Non-pigmented ciliary epithelial cell (primary cell): ENCODE data around the gene OAF.
"Not testable (repeated sequence)": the region's sequence is repeated elsewhere in the genome, so short reads cannot be mapped to it uniquely, and the experiment has no call there.

Experiments
- DNase-seq: peaks from one replicate; pipeline ENCODE4 v3.0.0-alpha.2; 2010; ENCODE audit warnings: low read depth

Gene OAF

DNA sequence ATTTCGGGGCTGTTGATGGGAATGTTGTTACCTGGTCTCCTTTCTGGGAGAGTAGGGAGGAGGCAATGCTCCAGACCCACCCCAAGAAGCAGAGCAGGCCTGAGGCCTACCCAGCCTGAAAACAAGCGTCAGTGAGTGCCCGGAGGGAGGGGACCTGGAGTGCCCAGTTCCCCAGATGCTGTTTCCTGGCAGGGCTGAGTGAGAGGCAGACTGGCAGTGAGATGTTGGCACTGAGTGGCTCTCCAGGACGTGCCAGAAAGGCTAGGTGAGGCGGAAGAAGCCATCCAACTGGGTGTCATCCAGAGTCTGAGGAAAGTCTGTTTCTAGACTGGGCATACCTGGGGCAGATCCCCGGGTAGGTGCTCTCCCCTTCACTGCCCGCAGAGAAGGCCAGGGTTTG, 30.4 kb downstream of the OAF start:
- DNase-seq = no peak

DNA sequence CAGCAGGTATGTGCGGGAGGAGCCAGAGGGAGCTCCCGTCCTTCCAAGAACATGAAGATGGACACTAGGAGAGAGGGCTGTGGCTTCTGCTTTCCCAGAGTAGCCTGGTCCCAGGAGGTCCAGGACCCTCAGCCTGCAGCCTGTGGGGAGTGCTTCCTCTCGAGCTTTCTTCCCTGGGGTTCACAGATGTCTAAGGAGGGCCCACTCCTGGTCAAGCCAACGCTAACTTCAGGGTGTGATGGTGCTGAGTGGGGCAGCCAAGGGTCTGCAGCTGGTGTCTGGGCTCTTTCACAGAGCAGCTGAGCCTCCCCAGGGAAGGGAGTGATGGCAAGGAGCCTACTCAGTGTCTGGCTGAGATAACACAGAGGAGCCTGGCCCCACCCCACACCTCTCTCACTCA, 32.4 kb downstream of the OAF start:
- DNase-seq = no peak

DNA sequence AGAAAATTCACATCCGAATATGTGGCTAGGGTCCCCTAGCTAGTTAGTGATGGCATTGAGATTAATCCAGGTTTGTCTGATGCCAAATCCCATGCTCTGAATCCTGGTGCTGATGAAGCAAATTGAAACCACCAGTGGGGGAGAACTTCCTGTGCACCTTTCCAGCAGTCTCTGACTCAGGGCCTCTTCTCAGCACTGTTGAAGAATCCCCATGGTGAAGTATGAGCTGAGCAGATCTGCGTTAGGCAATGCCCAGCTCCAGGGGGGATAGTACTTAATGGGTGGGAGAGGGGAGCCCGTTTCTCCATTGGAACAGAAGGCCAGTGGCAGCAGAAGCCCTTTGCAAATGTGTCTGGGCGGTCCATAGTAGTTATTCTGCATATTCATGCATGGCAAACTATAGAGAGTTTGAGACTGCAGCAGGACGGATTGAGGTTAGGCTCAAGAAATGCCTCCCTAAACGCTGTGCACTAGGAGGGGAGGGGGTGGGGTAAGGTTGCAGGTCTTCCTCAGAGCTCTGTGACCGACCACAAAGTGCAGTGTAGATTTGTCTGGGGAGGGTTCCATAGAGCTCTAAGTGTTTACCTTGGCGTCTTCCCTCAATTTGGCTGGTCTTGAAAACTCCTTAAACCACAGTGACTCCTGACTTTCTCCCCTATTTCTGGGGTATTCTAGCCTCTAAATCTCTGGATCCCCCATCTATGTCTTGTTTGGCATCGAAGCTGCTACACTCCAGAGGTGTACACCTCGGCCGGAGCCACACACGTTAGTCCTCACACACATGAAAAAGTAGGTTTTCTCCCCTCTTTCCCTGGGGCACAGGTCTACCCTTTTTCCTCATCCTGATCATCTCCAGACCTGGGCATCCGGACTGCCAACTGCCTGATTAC, 33.9 kb downstream of the OAF start:
- no peak for DNase-seq

DNA sequence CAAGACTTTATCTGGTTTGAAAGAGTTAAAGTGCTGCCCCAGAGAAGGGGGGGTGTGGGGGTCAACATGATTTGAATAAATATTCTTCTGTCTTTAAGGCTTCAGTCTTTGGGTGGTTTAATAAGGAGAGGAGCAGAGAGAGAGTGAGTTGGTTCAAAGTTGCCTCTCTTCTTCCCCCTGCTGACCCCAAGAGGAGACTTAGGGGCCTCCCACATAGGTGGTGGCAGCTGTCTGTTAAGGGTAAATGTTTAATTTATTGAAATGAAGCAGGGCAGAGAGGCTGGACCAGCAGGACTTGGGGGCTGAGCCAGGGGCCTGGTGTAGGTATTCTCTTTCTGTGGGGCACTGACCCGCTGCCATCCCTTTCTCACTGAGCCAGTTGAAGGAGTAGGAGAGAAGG, 34.6 kb downstream of the OAF start:
- DNase-seq = no peak

DNA sequence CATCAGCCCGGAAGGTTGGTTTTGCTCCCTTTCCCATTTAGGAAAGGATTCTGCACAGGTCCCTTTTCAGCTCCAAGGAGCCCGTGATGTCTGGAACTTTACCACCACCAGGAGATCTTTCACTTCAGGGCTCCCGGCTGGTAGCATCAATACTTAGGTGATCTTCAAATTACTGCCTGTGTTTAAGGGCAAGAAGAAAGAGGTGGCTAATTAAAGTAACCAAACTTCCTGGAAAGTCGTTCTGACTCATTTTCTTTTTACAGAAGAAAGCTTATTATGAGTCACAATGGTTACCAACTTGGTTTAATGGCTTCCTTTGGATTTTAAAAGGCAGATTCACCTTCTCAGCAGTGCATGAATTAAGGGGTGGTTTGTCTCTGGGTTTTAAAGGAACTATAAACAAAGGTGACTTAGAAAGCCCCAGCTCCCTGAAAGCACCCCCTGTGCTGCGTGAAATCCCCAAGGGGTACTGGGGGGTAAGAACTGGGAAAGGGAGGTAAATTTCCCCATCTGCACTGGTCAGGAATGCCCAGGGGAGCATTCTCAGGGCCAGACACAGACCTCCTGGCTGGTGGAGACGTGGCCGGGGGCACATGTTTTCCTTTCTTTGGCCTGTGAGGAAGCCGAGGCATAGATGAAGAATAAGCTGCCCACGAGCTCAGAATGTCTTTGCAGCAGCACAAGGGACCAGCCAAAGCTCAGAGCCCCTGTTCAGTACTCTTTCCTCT, 37.9 kb downstream of the OAF start:
- DNase-seq = no peak

DNA sequence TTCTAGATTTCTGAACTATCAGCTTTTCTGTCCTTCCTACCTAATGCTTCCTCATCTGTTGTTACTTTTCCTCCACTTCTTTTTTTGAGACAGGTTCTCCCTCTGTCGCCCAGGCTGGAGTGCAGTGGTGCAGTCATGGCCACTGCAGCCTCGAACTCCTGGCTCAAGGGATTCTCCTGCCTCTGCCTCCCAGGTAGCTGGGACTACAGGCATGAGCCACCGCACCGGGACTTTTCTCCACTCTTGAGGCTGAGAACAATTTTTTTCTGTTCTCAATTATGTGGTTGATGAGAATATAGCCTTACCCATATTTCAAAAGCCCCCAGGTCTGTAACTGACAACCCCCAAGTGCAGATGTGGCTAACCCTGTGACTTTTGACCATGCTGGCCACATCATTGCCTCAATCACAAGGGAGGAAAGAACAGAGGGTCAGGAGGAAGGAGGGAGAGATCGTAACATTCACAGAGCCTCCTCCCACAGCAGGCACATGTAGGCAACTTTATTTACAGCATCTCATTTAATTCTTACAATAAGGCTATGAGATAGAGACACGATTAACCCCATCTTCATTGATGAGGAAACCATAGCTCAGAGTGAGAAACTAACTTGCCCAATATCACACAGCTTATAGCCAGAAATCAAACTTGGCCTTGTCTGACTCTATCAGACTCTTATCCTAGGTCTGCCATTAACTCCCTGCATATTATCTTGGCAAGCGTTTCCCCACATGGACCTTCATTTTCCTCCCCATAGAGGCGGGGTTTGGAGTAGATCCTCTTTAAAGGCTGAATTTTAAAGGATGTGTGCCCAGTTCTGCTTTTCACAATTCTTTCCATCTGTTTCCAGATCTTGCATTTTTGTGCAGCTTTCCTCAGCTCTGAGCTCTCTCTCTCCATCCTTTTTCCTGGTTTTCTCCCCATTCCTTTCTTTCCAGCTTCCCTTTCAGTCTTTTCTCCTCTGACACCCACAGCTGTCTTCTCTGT, 38.7 kb downstream of the OAF start:
- DNase-seq = no peak

DNA sequence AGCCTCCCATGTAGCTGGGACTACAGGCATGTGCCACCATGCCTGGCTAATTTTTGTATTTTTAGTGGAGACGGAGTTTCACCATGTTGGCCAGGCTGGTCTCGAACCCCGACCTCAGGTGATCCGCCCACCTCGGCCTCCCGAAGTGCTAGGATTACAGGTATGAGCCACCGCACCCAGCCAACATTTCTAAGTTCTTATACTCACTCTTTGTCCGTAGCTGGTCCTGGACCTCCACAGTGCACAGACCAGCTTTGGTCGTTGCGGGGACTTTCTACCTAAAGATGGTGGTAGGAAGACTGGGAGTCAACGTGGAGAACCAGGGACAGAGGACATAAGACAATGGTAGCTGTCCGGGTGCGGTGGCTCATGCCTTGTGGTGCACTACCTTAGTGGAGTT, 42.5 kb downstream of the OAF start:
- not testable (repeated sequence) for DNase-seq

DNA sequence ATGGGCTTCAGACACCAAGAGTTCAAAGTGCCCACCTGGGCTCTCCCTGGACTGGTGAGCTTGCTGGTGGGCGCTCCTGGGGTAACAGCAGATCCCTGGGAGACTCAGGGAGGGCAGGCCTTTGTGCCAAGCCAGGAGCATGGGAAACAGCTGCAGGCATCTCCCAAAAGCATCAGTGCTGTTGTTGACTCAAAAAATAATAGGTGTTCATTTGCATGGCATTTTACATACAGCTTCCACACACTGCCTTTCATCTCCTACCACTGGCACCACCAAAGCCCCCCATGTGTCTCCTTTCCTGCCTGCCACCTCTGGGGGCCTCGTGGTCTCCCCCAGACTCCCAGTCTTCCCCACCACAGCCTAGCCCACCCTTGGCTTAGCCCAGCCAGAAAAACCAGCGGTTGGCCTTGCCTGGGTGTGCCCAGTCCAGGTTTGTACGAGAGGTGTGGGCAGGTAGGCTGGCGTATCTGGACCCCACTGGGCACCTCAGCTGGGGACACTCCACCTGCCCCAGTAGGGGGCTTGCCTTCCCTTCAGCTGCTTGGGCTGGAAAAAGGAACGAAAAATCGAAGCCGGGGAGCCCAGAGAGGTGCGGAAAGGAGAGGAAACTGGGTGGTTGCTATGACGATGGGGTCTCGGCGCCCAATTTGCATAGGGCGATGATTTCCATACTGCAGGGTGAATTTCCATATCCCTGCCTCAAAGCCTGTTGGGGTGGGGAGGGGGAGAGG, 44.1 kb downstream of the OAF start:
- DNase-seq = no peak

DNA sequence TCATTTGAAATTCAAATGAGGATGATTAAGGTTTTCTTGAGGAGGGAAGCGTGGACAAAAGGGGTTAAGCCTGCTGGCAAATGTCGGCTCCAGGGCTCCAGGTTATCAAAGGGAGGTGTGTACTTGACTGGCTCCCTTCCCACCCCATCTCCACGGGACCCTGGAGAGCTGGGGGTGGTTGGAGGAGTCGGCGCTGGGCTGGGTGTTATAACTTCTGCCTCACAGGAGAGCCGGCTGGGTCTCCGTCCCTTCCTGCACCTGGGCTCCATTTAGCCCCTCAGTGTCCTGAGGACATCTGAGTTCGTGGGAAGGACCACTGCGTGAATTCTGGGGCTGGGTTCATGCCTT, 44.7 kb downstream of the OAF start:
- DNase-seq = no peak

DNA sequence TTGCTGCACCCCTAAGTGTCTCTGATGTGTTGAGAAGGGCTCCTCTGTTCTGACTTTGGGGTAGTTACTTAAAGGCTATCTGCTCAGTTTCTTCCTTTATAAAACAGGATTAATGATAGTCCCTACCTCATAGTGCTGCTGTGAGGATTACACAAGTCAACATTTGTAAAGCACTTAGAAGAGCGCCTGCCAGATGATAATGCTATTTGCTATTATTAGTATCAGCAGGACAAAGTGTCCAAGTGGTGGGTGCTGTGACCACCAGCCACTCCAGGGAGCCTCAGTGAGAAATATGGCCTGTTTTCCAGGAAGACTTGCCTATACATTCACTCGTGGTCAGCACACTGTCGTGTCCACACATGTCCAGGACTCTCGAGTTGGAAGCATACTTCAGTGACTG, 45.3 kb downstream of the OAF start:
- no peak for DNase-seq

DNA sequence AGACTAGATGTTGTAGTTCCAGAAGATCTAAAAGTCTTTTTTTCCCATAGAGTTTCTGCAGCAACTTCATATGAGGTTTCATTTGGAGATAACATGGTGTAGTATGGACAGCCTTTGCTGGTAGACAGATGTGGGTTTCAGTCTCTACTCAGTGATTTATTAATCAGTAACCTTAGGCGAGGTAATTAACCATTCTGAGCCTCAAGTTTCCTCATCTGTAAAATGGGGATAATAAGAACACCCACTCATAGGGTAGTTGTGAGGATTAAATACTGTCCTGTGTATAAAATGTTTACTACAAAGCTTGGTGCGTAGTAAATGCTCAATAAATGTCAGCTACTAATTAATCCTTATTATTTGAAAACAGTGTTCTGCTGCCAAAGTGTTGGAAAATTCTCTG, 45.9 kb downstream of the OAF start:
- no peak for DNase-seq

DNA sequence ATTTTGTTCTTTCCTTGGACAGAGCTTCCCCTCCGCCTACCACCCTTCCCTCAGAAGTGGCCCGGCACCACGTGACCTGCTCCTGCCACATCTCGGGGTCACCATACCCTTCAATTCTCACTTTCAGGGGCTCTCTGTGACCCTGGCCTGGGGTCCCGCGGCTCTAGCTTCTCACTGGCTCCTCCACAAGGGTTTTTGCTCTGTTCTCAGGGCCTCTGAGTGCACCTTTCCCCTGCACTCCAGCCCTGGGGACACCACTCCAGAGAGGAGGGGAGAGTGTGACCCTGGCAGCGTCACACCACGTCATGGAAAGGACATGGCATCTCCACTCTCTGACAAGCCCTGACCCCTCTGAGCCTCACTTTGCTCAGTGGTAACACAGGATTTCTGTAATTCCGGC, 46.5 kb downstream of the OAF start:
- DNase-seq = no peak

DNA sequence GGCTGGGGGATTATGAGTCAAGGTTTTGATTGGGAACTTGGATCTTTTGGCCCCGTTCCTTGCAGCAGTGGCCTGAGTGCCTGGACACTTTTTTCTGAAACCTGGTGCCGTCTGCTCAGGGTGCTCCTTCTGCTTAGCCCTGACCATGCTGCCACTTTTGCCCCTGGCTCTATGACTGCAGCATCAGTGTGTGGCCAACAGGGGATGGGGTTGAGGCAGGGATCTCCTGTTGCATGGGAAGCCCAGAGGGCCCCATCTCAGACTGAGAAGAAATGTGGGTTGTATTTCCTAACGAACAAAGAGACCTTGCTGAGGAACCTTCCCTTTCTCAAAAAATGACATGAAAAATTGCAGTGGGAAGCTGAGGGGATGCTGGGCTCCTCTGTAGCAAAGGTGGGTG, 47.8 kb downstream of the OAF start:
- DNase-seq = no peak

DNA sequence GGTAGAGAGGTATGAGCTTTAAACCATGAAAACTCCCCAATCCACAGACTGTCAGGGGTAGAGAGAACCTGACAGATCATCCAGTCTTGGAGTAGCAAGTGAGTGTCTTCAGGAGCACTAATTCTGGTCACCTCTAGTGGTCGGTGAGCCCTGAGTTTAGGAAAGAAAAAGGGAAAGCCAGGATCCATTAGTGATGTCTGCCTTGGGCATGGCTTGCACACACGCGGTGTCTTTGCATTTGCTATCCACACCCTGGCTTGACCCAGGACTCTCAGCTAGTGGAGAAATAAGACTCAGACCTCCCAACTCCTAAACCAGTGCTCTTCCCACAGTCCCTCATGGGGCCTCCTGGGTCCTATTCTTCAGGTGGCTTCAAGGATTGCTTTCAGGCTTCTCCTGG, 48.4 kb downstream of the OAF start:
- DNase-seq = no peak

DNA sequence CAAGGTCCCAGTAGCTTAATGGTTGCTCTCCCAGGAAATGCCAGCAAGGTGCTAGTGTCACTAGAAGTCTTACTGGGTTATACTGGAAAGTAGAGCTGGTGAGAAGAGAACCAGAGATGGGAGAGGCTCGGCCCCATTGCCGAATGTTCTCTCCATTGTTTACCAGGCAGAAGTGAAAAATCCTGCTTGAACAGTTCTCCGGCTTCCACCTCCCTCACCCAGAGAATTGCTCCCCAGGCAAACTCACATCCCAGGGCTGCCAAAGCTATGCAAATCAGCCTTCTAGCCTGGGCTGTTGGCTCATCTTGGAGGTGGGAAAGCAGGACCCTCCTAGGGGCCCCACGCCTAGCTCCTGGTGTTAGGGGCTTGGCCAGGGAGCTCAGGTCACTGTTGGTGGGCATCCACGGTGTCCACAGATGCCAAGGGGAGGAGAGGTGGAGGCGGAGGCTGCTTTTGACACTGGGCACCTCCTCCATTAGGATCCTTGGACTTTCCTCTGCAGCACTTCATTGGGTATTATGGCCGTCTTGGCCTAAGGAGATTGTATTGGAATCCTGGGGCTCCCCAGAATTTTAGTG, 49.2 kb downstream of the OAF start:
- no peak for DNase-seq

DNA sequence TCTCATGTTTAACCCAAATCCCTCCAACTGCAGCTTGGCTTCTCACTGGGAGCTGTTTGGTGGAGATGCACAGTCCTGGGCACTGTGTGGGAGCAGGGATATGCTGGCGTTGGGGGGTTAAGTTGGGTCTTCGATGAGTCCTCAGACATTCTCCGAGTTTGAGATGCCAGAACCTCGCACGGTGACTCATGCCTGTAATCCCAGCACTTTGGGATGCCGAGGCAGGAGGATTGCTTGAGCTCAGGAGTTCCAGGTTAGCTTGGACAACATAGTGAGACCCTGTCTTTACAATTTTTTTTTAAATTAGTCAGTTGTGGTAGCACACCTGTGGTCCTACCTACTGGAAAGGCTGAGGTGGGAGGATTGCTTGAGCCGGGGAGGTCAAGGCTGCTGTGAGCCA, 49.8 kb downstream of the OAF start:
- DNase-seq = no peak

DNA sequence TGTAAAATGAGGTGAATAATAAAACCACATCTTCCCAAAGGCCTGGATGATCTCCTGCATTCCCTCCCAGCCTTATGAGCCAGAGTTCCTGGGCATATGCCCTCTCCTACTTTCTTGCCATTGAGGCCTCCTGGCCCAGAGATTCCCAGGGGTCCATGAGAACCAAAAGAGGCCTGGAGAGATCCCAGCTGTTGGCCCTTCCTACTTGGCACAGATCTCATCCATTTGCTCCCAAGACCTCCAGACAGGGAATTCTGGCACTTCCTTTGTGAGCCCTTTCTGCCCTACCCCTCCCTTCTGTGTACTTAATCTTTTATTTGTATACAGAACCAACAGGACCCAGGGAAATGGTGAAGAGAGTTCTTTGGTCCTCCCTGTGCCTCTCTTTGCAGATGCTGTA, 50.5 kb downstream of the OAF start:
- DNase-seq = no peak

DNA sequence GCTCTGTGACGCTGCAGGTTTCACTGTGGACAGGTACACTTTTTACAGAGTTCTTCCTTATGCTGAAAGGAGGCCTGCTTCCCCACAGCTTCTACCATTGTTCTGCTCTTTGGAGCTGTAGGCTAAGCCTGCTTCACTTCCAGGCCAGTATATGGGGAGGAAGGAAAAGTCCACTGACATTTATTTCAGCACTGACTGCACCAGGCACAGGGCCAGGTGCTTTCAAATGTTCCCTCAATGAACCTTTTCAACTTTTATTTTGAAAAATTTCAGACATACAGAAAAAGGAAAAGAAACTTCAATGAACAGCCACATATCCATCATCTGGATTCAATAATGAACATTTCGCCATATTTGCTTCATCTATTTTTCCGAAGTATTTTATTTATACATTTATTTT, 51.1 kb downstream of the OAF start:
- no peak for DNase-seq

DNA sequence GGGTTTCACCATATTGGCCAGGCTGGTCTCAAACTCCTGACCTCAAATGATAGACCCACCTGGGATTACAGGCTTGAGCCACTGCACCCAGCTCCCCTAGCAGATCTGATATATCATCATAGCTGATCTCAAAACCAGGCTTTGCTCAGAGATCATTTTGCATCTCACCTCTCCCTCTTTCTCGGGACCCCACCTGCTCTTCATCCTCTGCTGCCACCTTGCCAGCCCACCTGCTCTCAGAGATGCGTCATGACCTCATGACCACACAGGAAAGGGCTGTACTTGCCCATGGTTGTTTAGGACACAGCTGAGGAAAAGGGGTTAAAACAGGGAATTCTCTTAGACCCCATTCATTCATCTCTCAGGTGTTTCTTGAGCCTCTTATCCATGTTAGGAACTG, 56.5 kb downstream of the OAF start:
- no peak for DNase-seq

DNA sequence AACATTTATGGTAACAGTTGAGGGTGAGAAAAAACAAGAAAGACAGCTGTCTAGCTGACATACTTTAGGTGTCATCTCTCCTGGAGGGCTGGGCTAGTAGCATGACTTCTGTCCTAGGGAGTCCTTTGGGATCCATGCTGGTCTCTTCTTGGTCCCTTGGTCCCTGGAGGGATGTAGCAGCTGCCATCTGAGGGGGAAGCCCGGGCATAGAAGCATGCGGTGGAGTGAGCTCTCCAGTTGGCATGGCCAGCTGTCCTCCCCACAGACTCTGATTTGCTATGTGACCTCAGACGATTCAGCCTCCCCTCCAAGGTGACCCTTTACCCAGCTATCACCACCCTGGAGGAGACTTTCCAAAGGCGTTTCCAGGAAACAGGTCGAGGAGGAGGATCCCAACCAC, 57.9 kb downstream of the OAF start:
- no peak for DNase-seq

DNA sequence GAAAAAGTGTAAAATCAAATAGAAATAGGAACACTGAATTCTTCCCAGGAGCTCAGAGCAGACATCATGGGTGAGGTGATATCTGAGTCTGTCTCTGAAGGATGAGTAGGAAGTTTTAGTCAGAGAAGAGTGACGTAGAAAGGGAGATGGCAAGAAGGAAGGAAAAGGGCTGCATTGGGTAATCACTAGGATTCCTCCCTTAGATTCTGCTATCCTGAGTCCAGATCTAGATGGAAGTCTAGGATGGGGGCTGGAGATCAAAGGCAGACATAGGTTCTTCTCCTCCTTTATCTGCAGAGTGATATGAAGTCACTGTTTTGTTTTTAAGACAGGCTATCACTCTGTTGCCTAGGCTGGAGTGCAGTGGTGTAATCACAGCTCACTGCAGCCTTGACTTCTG, 59.6 kb downstream of the OAF start:
- no peak for DNase-seq

DNA sequence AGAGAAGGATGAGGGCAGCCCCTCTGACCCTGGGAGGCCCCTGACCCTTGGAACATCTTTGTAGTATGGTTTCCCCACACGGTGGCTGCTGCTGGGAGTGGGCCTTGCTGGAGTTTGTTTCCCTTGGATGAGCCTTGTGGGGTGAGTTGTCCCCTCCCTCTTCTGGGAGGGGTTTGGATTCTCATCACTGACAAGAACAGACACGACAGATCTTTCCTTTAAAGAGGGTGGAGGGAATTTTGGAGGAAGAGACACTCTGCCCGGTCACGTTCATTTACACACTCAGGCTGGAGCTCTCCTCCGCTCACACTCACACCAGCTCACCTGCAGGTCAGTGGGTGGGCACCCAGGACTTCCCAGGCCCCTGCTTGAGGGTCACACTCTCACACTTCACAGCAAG, 60.8 kb downstream of the OAF start:
- DNase-seq = no peak
